GM12878 (cell line): ENCODE results near the gene DPP9. TPM values are rescaled to one million over a fixed set of nuclear protein-coding genes. Genes with fewer than 3 reads are reported as not detected.

Experiments
- ASH2L ChIP-seq: fragments of 300-600, 200-600 bp; sonication (generic); IDR thresholded peaks from 2 replicates; pipeline ENCODE4 v1.6.1; 2017; ENCODE audit warnings: low read depth, mild to moderate bottlenecking, borderline replicate concordance
- EGR1 ChIP-seq, 2 experiments: IDR thresholded peaks; 1 replicate in 1 of 2; 2 replicates in 1 of 2; pipeline ENCODE4 v1.6.1; 2011 to 2012; ENCODE audit warnings: low read depth in 2 of 2, low read length in 2 of 2, borderline replicate concordance in 1 of 2, mild to moderate bottlenecking in 1 of 2, moderate library complexity in 1 of 2
- GABPA ChIP-seq: IDR thresholded peaks from 2 replicates; pipeline ENCODE4 v1.6.1; 2014; ENCODE audit warnings: antibody characterized with exemption, low read depth, mild to moderate bottlenecking, inconsistent platforms
- IRF4 ChIP-seq: IDR thresholded peaks from 2 replicates; pipeline ENCODE4 v1.6.1; 2011; ENCODE audit warnings: low read depth, low read length
- NFIC ChIP-seq: IDR thresholded peaks from 2 replicates; pipeline ENCODE4 v1.6.1; 2012; ENCODE audit warnings: low read depth, mild to moderate bottlenecking, inconsistent platforms, low read length, moderate library complexity
- RAD51 ChIP-seq: fragments of 450-650 bp; IDR thresholded peaks from 2 replicates; pipeline ENCODE4 v1.6.1; 2016; ENCODE audit warnings: moderate library complexity, mild to moderate bottlenecking, inconsistent platforms
- SPI1 ChIP-seq: IDR thresholded peaks from 2 replicates; pipeline ENCODE4 v1.6.1; 2011; ENCODE audit warnings: low read depth, mild to moderate bottlenecking, low read length, moderate library complexity, borderline replicate concordance; ENCODE audit not compliant: insufficient read depth
- SREBF1 ChIP-seq: IDR thresholded peaks from 2 replicates; pipeline ENCODE4 v1.6.1; 2012; ENCODE audit warnings: mild to moderate bottlenecking, low read length
- TCF7 ChIP-seq: IDR thresholded peaks from 2 replicates; pipeline ENCODE4 v1.6.1; 2014; ENCODE audit warnings: antibody characterized with exemption, borderline replicate concordance
- ZNF274 ChIP-seq: IDR thresholded peaks from one replicate; pipeline ENCODE4 v1.8.0; 2011; ENCODE audit not compliant: insufficient read length, insufficient read depth
- ZNF622 ChIP-seq: fragments of 450-650 bp; IDR thresholded peaks from 2 replicates; pipeline ENCODE4 v1.6.1; 2017; ENCODE audit warnings: mild to moderate bottlenecking, inconsistent platforms
- polyA plus RNA-seq, 11 experiments: library from polyadenylated mRNA; depleted of rRNA in 4 of 11; unstranded in 6 of 11; stranded (reverse) in 5 of 11; fragments of >200 nt; fragmentation: Nextera tagmentation in 4 of 11; fragmentation: Illumina TruSeq in 1 of 11; extraction: Ambion mirVana in 4 of 11; extraction: Trizol in 1 of 11; gene quantifications; 1 replicate in 1 of 11; 2 replicates in 10 of 11; pipeline versions ENCODE4 v1.2.1 to v1.2.3, GENCODE V29; 2011 to 2016; ENCODE audit warnings: inconsistent platforms in 2 of 11, missing spikeins in 2 of 11, low read depth in 1 of 11
- total RNA-seq, 4 experiments: library from RNA; depleted of rRNA in 3 of 4; stranded (reverse); fragments of >200 nt in 3 of 4; fragmentation: Illumina TruSeq in 1 of 4; extraction: Trizol in 1 of 4; gene quantifications; 2 replicates each; pipeline versions ENCODE4 v1.2.1 to v1.2.3, GENCODE V29; 2013 to 2021
- TF ChIP-seq, protein P1 (sequence below): fragments of 450-650 bp; formaldehyde crosslinking; IDR thresholded peaks from 2 replicates; pipeline ENCODE4 v1.4.0; 2020; ENCODE audit warnings: mild to moderate bottlenecking, moderate library complexity
- TF ChIP-seq, protein P2 (sequence below): IDR thresholded peaks from 2 replicates; pipeline ENCODE4 v1.6.1; 2012; ENCODE audit warnings: low read length, inconsistent platforms

The DPP9 gene
- total and polyA plus RNA-seq, 10 of the 15 experiments (the other 5 are each of a cell fraction or from before 2014, with no cell fraction given) = 0.64 to 58.6 (median 27.6) TPM

DNA sequence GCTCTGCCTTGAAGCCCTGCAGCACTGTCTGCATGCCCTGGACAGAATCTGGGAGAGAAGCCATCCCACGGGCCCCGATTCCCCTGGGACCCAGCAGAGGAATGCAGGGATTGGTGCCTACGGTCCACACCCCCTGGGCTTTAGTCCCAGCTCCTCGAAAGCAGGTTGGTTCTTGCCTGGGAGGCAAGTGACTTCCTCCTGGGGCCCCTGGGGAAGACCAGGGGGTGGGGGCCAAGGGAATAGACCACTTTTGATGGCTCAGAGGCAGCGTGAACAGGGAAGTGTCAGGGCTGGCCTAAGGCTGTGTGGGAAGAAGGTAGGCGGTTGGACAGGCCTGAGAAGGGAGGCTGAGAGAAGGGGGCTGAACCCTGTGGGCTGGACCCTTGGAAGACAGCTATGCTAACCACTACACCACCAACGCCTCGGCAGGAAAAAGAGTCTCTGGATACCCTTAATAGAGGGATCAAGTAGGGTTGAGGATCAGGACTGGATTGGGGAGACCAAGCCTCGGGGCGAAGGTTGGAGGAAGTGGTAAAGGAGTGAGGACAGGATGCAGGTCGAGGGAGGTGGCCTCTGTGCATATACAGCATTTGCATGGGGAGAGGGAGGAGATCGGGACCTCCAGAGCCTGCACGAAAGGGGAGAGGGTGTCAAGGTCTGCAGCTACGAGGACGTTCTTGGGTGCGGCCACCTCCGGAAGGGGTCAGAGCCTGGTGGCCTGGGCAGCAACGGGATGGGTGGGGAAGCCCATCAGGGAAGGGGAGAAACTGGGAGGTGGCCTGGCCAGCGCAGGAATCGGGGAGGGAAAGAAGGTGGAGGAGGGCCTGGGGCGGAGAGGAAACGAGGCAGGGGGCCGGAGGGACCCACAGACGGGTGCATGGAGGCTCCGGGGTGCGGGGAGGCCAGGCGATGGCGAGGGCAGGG, 709 bp downstream of the DPP9 start (continued):
- TF ChIP-seq, protein P1, sequence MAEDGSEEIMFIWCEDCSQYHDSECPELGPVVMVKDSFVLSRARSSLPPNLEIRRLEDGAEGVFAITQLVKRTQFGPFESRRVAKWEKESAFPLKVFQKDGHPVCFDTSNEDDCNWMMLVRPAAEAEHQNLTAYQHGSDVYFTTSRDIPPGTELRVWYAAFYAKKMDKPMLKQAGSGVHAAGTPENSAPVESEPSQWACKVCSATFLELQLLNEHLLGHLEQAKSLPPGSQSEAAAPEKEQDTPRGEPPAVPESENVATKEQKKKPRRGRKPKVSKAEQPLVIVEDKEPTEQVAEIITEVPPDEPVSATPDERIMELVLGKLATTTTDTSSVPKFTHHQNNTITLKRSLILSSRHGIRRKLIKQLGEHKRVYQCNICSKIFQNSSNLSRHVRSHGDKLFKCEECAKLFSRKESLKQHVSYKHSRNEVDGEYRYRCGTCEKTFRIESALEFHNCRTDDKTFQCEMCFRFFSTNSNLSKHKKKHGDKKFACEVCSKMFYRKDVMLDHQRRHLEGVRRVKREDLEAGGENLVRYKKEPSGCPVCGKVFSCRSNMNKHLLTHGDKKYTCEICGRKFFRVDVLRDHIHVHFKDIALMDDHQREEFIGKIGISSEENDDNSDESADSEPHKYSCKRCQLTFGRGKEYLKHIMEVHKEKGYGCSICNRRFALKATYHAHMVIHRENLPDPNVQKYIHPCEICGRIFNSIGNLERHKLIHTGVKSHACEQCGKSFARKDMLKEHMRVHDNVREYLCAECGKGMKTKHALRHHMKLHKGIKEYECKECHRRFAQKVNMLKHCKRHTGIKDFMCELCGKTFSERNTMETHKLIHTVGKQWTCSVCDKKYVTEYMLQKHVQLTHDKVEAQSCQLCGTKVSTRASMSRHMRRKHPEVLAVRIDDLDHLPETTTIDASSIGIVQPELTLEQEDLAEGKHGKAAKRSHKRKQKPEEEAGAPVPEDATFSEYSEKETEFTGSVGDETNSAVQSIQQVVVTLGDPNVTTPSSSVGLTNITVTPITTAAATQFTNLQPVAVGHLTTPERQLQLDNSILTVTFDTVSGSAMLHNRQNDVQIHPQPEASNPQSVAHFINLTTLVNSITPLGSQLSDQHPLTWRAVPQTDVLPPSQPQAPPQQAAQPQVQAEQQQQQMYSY (CRISPR knock-in tag) = no peak
- 0 out of 2 replicates have a peak, but pooled peaks have one; percentile 5 for TF ChIP-seq GABPA
- no peak for TF ChIP-seq ZNF622
- no peak for TF ChIP-seq IRF4
- TF ChIP-seq ZNF274 = no peak
- TF ChIP-seq, protein P2, sequence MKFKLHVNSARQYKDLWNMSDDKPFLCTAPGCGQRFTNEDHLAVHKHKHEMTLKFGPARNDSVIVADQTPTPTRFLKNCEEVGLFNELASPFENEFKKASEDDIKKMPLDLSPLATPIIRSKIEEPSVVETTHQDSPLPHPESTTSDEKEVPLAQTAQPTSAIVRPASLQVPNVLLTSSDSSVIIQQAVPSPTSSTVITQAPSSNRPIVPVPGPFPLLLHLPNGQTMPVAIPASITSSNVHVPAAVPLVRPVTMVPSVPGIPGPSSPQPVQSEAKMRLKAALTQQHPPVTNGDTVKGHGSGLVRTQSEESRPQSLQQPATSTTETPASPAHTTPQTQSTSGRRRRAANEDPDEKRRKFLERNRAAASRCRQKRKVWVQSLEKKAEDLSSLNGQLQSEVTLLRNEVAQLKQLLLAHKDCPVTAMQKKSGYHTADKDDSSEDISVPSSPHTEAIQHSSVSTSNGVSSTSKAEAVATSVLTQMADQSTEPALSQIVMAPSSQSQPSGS = no peak
- TF ChIP-seq TCF7 = no peak
- TF ChIP-seq SPI1 = peak; percentile 23; the same call in 1 of the 2 replicates
- TF ChIP-seq NFIC = no peak
- no peak for TF ChIP-seq SREBF1
- no peak for TF ChIP-seq RAD51
- TF ChIP-seq ASH2L = no peak
- no peak for TF ChIP-seq EGR1 (IDR thresholded peaks at IDR 0.05; ENCODE audit: borderline replicate concordance in 1 of 2, low read depth in 2 of 2, low read length in 2 of 2)
- TF ChIP-seq, all 136 proteins: peak for 9
